NB4 (cell line): ENCODE measurements around the gene MST1.

Experiments used
- CTCF ChIP-seq: IDR thresholded peaks from one replicate; pipeline ENCODE4 v1.5.1; 2012; ENCODE audit warnings: low read depth, low read length
- MYC ChIP-seq: IDR thresholded peaks from 2 replicates; pipeline ENCODE4 v1.6.1; 2011; ENCODE audit warnings: low read depth, low read length
- POLR2A ChIP-seq: IDR thresholded peaks from 2 replicates; pipeline ENCODE4 v1.6.1; 2011; ENCODE audit warnings: mild to moderate bottlenecking; ENCODE audit not compliant: insufficient read length; ENCODE audit errors: extremely low read depth

DNA sequence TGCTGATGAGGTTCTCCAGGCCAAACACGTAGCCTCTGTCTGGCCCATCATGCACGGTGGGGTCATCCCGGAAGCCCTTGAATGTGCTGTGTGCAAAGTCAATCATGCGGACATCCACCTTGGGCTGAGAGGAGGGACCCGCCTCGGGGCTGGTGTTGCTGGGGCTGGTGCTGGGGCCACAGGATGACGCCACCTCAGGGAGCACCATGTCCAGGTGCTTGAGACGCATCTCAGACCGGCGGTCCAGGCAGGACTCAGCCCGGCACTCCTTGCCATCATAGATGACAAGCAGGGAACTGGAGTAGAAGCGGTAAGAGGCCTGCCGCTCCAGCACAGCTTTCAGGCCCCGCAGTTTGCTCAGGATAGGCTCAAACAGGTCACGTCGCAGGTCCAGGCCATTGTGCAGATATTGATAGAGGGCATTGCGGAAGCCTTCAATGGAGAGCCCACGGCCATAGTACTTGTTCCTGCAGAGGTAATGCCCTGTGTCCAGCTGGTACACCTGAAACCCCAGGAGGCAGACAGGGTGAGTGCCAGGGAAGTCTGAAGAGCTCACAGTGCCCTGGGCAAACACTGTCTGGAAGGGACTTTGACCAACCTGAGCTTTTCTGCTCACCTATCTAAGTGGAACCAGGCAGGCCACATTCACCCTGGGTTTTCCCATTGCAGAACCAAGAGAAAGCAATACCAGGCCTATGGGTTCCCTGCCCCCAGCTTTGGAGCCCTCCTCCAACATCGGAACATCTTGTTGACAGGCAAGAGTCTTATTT lies 38.1 kb upstream of the MST1 start:
- TF ChIP-seq CTCF (no peak), POLR2A (no peak), MYC (no peak)
